Stimulated activated CD4-positive, alpha-beta T cell treated with anti-CD3 and anti-CD28 coated beads, Interleukin-2, amount 100 ng/mL, for 48 hours (primary cell): ENCODE measurements around the gene MCRIP1.
A peak's percentile ranks its signal among the peaks of the same experiment; 100 is the strongest.
"Not testable (repeated sequence)": the region's sequence is repeated elsewhere in the genome, so short reads cannot be mapped to it uniquely, and the experiment has no call there.

Experiments
- DNase-seq, 2 donors: peaks; one replicate each; pipeline ENCODE4 v3.0.0-alpha.2; 2020

The MCRIP1 gene

GRCh38 chr17:81840826-81841778 lies 8.0 kb upstream of the MCRIP1 start:
- no peak for DNase-seq

GRCh38 chr17:81840059-81840458 lies 7.0 kb upstream of the MCRIP1 start:
- DNase-seq: not testable (repeated sequence)

- DNase-seq: no peak
Measured at GRCh38 chr17:81839301-81839700, 6.2 kb upstream of the MCRIP1 start.

- DNase-seq: no peak
Measured at GRCh38 chr17:81838753-81839255, 5.7 kb upstream of the MCRIP1 start.

GRCh38 chr17:81837641-81838040 lies 4.5 kb upstream of the MCRIP1 start:
- DNase-seq: no peak

- no peak for DNase-seq
Measured at GRCh38 chr17:81834831-81835267, 1.8 kb upstream of the MCRIP1 start, which contains the start of gene PPP1R27. TSS of gene PPP1R27 (minus strand) at chr17:81835050. CDS start at chr17:81834953, 97 bp downstream.

- DNase-seq: no peak
Measured at GRCh38 chr17:81833921-81834830, 1.1 kb upstream of the MCRIP1 start.

GRCh38 chr17:81832608-81833159 lies 407 bp downstream of the MCRIP1 start:
- peak; percentile 38 to 48 for DNase-seq

GRCh38 chr17:81831957-81832607 lies 1.0 kb downstream of the MCRIP1 start:
- DNase-seq: peak; percentile 33 to 35

- DNase-seq: peak; percentile 6 to 12
Measured at GRCh38 chr17:81831563-81831956, 1.5 kb downstream of the MCRIP1 start.

- DNase-seq: no peak
Measured at GRCh38 chr17:81829858-81830257, 3.2 kb downstream of the MCRIP1 start.

- DNase-seq: no peak
Measured at GRCh38 chr17:81828656-81829055, 4.4 kb downstream of the MCRIP1 start.

GRCh38 chr17:81825841-81826466 lies 7.1 kb downstream of the MCRIP1 start:
- DNase-seq: no peak

- no peak for DNase-seq
Measured at GRCh38 chr17:81824595-81824994, 8.5 kb downstream of the MCRIP1 start.

- no peak for DNase-seq
Measured at GRCh38 chr17:81823820-81824550, 9.1 kb downstream of the MCRIP1 start.

GRCh38 chr17:81822996-81823819 lies 9.9 kb downstream of the MCRIP1 start:
- no peak for DNase-seq

GRCh38 chr17:81822312-81822637 lies 10.8 kb downstream of the MCRIP1 start:
- DNase-seq: no peak

GRCh38 chr17:81821603-81822311 lies 11.3 kb downstream of the MCRIP1 start:
- DNase-seq: peak in 1 of 2 donors; percentile 22

GRCh38 chr17:81821147-81821546 lies 11.9 kb downstream of the MCRIP1 start:
- DNase-seq: no peak

- DNase-seq: no peak
Measured at GRCh38 chr17:81819708-81820107, 13.4 kb downstream of the MCRIP1 start.
